NCI-H446 treated with DMSO at 0.1 percent for 48 hours (cell line): ENCODE measurements around the gene XCL2.
A peak's percentile ranks its signal among the peaks of the same experiment; 100 is the strongest.

Experiments used
- DNase-seq: peaks from one replicate; lab custom pipeline; 2025; lab: John Stamatoyannopoulos, UW

The XCL2 gene

DNA sequence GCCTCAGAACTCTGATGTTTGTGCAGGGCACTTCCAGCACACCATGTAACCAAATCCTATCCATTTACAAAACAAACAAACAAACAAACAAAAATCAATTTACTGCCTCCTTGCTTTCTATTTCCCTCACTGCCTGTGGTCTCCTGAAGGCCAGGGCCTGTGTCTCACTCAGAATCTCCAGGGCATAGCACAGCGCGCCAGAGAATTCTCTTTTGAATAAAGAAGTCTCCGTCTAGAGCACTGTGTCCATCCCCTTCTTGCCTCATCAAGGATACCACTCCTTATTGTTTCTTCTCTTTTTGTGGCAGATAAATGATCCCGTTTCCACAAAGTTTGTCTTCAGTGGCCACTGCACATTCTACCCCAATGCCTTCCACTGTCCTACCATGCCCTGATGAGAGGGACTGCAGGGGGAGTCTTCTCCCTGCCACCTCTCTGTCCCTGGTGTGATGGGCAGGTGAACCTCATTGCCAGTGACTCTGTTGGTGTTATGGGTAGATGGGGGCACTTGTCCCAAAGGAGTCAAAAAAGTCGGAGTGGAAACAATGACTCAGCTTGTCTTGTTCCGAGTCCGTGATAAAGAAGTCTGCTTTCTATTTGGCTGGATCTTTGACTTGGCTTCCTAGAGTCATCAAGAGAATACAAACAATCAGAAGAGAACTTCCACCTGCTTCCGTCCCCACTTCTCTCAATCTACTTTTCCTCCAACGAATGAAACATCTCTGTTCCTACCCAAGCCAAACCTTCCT, 30.0 kb downstream of the XCL2 start:
- DNase-seq: no peak

DNA sequence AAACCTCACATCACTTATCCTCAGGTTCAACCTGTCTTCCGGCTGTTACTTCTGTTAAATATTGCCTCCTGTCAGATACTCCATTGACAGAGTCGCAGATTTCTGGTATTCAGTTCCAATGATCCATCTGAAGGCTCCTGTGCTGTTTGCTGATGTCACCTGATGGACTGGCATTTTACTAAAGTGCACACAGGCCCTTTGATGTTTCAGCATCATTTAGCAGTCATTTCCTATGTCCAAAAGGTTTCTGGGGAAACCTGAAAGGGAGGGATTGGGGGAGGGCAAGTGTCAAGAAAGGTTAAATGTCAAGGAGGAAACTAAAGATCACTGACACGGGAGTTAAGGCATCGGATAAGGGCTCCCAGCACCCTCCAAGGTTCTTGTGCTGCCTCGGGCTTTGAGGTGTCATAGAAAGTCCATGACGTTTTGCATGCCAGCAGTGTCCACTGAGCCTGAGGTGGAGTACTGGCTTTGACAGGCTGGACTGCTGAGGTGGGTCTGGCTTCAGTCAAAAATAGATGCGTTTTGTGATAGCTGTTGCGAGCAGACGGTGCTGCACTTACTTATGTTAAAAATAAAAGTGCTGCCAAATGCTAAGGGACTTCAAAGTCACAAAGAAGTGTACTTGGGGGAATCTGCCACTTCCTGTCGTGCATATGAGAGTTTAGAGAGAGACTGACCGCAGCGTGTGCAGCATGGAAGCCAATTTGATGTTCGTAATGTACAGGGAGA, 30.8 kb downstream of the XCL2 start:
- no peak for DNase-seq

- no peak for DNase-seq
Measured at GRCh38 chr1:168509875-168510791, 33.7 kb downstream of the XCL2 start.

- no peak for DNase-seq
Measured at GRCh38 chr1:168509210-168509609, 34.6 kb downstream of the XCL2 start.

- DNase-seq: no peak
Measured at GRCh38 chr1:168507828-168508227, 36.0 kb downstream of the XCL2 start.

DNA sequence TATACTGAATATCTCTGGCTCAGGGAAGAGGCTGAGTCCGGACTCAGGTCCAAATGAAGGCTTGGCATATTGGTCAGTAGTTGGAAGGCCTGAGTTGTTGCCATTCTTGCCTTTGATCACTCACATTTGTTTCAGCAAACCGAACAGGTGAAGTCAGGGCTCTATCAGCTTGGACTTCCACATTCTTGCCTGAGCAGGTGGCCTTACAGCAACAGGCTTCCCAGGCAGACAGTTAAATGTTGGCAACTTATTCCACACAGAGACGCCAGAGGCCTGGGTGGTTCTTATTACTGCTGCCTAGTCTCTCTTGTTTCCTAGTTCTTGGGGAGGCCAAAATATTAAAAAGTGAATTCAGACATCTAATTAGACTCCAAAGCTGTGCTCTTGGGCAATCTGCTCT, 36.6 kb downstream of the XCL2 start:
- no peak for DNase-seq

DNA sequence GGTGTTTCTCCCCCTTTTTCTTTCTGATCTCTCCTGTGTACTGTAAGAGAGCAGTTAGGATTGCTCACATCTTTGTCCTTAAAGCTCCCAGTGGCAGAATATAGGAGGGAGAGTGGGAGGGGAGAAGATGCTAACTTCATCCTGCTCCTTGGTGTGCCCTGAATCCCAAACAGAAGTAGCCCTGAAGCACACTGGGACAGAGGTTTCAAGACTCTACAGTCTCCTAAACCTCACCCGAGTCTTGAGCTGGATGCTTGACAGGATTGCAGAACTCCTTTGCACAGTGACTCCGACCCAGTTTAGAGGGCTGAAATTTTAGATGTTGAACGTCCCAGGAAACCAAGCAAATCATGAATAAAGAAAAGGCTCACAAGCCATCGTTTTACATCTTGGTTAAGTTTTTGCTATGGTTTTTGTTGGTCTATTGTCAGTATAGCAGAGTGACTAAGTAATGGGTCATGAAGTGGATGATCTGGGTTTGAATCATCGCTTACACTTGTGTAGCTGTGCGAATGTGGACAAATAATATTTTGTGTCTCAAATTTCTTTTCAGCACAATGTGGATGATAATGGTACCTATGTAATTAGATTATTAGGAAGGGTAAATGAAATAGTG, 37.5 kb downstream of the XCL2 start:
- no peak for DNase-seq

DNA sequence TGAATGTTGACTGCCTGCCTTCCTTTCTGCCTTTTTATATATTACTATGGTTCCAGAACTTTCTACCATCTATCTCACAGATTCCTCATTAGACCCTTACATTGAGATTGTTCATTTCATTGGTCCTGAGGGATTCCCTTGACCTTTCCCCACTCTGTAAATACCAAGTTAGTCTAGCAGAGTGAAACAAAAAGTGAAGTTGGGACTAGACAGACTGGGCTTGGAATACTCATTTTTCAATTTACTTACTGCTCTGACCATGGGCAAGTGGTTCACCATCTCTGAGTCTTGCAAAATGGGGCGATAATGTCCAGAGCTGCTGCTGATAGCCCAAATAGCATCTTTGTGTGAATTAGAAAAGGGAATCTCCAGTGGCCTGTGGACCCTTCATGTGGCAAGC, 38.8 kb downstream of the XCL2 start:
- DNase-seq: no peak

GRCh38 chr1:168504064-168504837, 39.5 kb downstream of the XCL2 start:
- no peak for DNase-seq

GRCh38 chr1:168499688-168500049, 44.1 kb downstream of the XCL2 start:
- no peak for DNase-seq

DNA sequence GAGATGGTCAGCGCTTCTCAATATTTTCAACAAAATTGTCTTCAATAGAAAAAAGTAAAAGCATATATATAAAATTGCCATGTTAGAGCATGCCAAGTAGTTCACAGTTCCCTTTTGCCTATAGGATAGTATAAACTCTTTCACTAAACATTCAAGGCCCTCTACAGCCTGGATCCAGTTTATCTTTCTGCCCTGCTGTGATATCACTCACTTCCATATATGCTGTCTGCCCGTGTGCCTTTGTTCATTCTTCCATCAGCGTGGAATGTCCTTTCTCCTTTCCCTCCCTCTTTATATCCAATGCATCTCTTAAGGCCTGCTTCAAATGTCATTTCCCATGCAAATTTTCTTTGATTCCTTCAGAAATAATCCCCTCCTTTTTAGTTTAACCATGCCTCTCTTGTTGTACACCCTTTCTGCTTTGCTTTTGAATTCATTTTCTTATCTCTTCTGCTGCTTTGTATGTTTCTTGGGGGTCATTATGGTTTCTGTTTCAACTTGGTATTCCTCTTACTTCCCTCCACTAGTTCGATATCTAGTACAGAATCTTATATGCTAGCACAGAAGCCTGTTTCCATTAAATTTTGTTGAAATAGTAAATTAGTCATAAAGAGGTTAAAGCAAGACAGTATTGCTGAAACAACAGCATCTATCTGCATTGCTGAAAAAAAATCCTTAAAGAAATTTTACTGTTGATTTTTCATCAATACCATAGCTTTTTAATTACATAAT, 44.7 kb downstream of the XCL2 start:
- DNase-seq: no peak

DNA sequence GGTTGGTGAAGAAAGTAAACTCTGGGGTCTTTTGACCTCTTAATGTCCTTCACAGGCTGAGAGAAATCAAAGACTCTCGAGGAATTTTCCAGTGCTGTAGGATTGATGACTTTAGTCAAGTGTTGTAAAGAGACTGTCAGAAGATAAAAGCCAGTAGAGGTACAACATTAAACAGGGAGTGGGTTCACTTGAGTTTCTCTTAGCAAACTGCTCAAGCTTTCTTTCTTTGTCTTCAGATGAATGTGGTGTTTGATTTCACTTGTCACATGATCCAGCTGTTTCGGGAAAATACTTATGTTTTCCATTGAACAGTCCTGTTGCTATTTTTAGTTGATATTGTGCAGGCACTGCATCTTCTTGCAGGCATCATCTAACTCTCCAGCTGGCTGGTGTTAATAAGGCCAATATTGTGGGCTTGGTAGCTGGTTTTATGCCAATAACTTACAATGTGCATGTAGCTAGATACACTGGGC, 45.6 kb downstream of the XCL2 start:
- DNase-seq: peak; percentile 59

- no peak for DNase-seq
Measured at GRCh38 chr1:168497376-168497950, 46.3 kb downstream of the XCL2 start.

GRCh38 chr1:168491527-168492164, 52.2 kb downstream of the XCL2 start:
- DNase-seq: no peak
